ENCODE data around the gene MON2. TPM values are rescaled to one million over a fixed set of nuclear protein-coding genes. Genes with fewer than 3 reads are reported as not detected.

Gene MON2
- total and polyA plus RNA-seq, 2 of the 13 experiments (the other 11 are each of a cell fraction or from before 2014, with no cell fraction given): 10.5 to 24.8 TPM

DNA sequence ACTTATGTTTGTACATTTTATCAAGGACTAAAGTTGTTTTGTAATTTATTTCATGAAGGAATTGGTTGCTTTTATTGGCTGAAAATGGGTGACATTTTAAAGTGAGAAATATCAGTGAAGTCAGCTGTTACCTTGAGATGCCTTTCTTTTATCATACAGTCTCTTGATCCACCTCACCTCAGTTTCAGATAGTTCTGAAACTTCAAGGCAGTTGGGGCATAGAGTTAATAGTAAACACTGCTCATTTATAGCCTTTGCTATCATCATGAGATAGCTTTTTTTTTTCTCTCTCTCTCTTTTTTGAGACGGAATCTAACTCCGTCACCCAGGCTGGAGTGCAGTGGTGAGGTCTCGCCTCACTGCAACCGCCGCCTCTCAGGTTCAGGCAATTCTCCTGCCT, 76.7 kb downstream of the MON2 start:
- ChIA-PET CTCF (ENCODE audit: low intra/inter-chr PET ratio, low total read pairs) (no interaction called here), POLR2A (no interaction called here)
- Histone ChIP-seq H3K9ac (ENCODE audit: insufficient read depth, low read depth, low read length) (no peak overlapping the region), H2AFZ (ENCODE audit: low read length) (no peak overlapping the region), H3K27me3 (ENCODE audit: control insufficient read depth in 1 of 2, insufficient read depth in 2 of 2, low read length in 2 of 2) (no peaks in the 10 kb centered on the region), H3K36me3 (replicated peaks in 1 of 2; ENCODE audit: control insufficient read depth in 1 of 2, insufficient read depth in 2 of 2, low read length in 2 of 2) (peaks cover 0 to 22% of the 10 kb centered on the region in 2 experiments; a peak in 2 of 5 replicates), H4K20me1 (ENCODE audit: insufficient read depth, low read length) (no peaks in the 10 kb centered on the region), H3K4me1 (ENCODE audit: insufficient read depth, low read length) (no peaks in the 10 kb centered on the region), H3K27ac (ENCODE audit: extremely low read length, insufficient read depth, low read length) (no peak overlapping the region), H3K9me3 (ENCODE audit: low read length) (no peaks in the 10 kb centered on the region), H3K79me2 (ENCODE audit: insufficient read depth, low read length) (no peaks in the 10 kb centered on the region), H3K4me3 (replicated peaks in 1 of 3; ENCODE audit: insufficient read depth in 1 of 3, low read depth in 2 of 3, low read length in 3 of 3) (no peak overlapping the region), H3K4me2 (ENCODE audit: low read depth, low read length) (no peak overlapping the region)
- FAIRE-seq (no peak), DNase-seq (ENCODE audit: low spot score) (no peak), ATAC-seq (no peak)
- in situ Hi-C loops (cut with HindIII; ENCODE audit: extremely low pct_ligation_motif_present, low pct_unique_long_range_greater_than_20kb): no loop called here
- intact Hi-C loops (cut with micrococcal nuclease; ENCODE audit: unreplicated experiment): no loop called here
- WGBS (ENCODE audit: low lambda C conversion rate): 100% methylated on average over 5 of the region's 5 CpGs
- no peak for TF ChIP-seq ZNF33A (CRISPR knock-in tag; IDR thresholded peaks at IDR 0.05; ENCODE audit: borderline replicate concordance)
- no peak for TF ChIP-seq ZNF256 (CRISPR knock-in tag; conservative IDR thresholded peaks at IDR 0.05)
- no peak for TF ChIP-seq HDAC1 (CRISPR knock-in tag; IDR thresholded peaks at IDR 0.05)
- no peak for TF ChIP-seq ZC3H4 (CRISPR knock-in tag; IDR thresholded peaks at IDR 0.05; ENCODE audit: borderline replicate concordance)
- TF ChIP-seq ZNF263 (CRISPR knock-in tag; IDR thresholded peaks at IDR 0.05): no peak
- TF ChIP-seq IRF1 (CRISPR knock-in tag; IDR thresholded peaks at IDR 0.05; ENCODE audit: low read depth): no peak
- TF ChIP-seq, protein P1, sequence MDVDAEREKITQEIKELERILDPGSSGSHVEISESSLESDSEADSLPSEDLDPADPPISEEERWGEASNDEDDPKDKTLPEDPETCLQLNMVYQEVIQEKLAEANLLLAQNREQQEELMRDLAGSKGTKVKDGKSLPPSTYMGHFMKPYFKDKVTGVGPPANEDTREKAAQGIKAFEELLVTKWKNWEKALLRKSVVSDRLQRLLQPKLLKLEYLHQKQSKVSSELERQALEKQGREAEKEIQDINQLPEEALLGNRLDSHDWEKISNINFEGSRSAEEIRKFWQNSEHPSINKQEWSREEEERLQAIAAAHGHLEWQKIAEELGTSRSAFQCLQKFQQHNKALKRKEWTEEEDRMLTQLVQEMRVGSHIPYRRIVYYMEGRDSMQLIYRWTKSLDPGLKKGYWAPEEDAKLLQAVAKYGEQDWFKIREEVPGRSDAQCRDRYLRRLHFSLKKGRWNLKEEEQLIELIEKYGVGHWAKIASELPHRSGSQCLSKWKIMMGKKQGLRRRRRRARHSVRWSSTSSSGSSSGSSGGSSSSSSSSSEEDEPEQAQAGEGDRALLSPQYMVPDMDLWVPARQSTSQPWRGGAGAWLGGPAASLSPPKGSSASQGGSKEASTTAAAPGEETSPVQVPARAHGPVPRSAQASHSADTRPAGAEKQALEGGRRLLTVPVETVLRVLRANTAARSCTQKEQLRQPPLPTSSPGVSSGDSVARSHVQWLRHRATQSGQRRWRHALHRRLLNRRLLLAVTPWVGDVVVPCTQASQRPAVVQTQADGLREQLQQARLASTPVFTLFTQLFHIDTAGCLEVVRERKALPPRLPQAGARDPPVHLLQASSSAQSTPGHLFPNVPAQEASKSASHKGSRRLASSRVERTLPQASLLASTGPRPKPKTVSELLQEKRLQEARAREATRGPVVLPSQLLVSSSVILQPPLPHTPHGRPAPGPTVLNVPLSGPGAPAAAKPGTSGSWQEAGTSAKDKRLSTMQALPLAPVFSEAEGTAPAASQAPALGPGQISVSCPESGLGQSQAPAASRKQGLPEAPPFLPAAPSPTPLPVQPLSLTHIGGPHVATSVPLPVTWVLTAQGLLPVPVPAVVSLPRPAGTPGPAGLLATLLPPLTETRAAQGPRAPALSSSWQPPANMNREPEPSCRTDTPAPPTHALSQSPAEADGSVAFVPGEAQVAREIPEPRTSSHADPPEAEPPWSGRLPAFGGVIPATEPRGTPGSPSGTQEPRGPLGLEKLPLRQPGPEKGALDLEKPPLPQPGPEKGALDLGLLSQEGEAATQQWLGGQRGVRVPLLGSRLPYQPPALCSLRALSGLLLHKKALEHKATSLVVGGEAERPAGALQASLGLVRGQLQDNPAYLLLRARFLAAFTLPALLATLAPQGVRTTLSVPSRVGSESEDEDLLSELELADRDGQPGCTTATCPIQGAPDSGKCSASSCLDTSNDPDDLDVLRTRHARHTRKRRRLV (CRISPR knock-in tag; IDR thresholded peaks at IDR 0.05): no peak
- no peak for TF ChIP-seq KAT8 (CRISPR knock-in tag; IDR thresholded peaks at IDR 0.05)
- no peak for TF ChIP-seq ZNF382 (CRISPR knock-in tag; IDR thresholded peaks at IDR 0.05; ENCODE audit: borderline replicate concordance)
- TF ChIP-seq AKNA (CRISPR knock-in tag; IDR thresholded peaks at IDR 0.05; ENCODE audit: borderline replicate concordance): no peak
- no peak for TF ChIP-seq IRF2 (CRISPR knock-in tag; IDR thresholded peaks at IDR 0.05)
- TF ChIP-seq ZNF143 (CRISPR knock-in tag; IDR thresholded peaks at IDR 0.05): no peak
- BruUV-seq (replicated peaks): no TSS peak
